ENCODE measurements around the gene OR8D2.

The OR8D2 gene, protein sequence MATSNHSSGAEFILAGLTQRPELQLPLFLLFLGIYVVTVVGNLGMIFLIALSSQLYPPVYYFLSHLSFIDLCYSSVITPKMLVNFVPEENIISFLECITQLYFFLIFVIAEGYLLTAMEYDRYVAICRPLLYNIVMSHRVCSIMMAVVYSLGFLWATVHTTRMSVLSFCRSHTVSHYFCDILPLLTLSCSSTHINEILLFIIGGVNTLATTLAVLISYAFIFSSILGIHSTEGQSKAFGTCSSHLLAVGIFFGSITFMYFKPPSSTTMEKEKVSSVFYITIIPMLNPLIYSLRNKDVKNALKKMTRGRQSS

DNA sequence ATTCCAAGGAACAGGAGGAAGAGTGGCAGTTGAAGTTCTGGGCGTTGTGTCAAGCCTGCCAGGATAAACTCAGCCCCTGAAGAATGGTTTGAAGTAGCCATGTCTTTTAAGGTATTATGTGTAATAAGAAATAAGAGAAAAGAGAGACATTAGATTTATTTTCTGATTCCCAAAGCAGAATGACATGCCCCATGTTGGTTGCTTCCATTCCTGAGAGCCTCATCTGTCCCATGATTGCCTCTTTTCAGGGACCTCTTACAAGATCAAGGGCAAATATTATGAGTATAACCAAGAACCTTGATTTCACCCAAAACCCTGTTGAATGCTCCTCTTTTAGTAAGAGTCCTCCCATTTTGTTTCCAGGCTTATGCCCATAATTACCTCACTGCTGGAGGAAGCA, at the start of gene OR8D2:
OR8D2 (minus strand) TSS at position 101 of the 400 bp plus-strand sequence; CDS start at position 101, 0 bp downstream.
- no peak for DNase-seq (ENCODE audit: low read depth)

DNA sequence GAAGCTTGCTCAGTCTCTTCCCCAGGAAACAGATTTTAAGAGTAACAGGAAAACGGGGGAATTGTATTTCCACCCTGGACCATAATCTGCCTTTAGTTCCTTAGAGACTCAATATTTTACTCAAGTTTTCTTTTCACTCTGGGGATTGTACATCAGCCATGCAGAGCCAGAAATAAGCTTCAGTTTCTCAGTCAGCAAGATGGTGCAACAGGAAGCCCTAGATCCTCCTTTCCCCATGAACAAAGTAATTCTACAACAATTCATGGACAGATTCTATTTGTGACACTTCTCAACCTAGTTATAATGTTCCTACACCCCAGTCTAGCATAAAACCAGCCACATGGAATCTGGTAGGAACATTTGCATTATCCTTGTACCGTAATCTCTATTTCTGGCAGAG, 39.6 kb upstream of the OR8D2 start:
- DNase-seq (ENCODE audit: low read depth) = no peak

DNA sequence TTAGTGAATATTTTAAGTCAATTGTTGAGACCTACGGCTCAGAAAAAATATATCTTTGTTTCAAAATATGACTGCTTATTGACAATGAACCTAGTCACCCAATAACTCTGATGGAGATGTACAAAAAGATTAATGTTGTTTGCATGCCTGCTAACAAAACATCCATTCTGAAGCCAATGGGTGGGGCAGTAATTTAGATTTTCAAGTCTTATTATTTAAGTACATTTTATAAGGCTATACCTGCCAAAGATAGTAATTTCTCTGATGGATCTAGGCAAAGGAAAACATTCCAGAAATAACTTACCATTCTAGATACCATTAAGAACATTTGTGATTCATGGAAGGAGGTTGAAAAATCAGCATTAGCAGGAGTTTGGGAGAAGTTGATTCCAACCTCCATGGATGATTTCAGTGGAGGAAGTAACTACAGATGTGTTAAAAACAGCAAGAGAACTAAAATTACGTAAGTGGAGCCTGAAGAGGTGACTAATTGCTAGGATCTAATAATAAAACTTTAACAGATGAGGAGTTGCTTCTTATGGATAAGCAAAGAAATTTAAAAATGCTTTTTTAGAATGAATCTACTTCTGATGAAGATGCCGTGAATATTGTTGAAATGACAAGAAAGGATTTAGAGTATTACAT, 26.4 kb upstream of the OR8D2 start:
- no peak for DNase-seq (ENCODE audit: low read depth)

DNA sequence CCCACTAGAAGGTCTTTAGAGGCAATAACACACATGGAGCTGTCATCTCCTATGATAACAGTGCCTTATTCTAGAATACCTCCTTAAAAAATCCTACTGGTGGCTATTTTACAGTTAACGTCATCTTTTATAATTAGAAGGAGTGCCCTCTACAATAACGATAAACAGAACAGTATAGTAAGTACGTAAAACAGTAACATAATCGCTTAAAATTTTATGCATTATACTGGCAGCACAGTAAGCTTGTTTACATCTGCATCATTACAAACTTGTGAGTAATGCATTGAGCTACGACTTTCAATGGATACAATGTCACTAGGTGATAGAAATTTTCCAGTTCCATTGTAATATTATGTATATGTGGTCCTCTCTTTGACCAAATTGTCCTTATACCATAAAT, 24.3 kb upstream of the OR8D2 start:
- DNase-seq (ENCODE audit: low read depth) = no peak

DNA sequence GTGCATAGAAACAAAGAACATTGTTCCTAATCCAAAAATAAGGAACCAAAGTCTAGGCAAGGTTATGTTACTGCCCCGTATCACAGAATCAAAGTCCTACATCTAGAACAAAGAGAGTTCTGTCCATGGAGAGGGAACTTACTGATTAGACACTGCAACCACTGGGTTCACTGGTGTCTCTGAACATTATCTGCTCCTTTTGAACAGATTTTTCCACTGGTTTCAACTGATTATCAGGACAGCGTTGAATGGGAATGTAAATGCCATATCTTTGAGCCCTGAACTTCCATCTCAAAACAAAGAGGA, 20.1 kb upstream of the OR8D2 start:
- no peak for DNase-seq (ENCODE audit: low read depth)

DNA sequence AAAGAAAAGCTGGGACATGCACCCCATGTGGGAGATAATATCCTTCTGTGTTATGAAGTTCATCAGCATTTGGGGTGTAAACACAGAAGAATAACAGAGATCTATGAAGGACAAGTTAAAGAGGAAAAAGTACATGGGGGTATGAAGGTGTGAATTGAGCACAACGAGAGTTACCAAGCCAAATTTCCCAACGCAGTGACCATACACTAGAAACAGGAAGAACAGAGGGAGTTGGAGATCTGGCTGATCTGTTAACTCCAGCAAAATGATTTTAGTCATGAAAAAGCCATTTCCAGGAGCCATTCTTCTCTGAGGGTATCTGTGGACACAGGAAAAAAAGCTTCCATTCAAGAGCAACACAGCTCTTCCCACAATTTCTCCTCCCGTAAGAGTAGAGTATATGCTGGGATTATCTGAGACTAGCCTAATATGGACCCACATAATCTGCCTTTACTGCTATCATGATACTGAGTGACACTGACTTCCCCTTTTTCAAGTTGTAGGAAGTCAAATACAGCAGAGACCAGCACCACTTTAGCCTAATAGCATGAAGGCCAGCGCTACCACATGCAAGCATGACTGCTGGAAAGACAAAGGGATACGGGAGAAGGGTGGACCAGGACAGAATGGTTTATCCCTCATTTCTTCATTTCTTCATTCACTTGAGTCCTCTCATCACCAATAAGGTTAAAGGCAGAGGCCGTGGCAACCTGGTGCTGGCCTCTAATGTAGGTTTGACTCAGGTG, 19.6 kb upstream of the OR8D2 start:
- DNase-seq (ENCODE audit: low read depth) = no peak

DNA sequence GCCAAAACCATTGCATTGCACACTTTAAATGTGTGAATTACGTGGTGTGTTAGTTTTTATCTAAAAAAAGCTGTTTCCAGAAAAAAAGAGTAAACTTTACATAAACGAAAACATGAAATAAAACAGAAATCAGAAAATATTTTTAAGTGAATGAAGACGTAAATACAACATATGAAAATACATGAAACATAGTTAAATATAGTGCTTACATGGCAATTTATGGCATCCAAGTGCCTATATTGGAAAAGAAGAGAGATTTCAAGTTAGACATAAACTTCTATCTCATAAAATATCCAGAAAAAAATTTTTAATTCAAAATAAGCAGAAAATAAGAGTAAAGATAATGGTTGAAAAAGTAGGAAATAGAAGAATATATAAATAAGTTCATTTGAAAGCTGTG, 11.9 kb upstream of the OR8D2 start:
- no peak for DNase-seq (ENCODE audit: low read depth)

DNA sequence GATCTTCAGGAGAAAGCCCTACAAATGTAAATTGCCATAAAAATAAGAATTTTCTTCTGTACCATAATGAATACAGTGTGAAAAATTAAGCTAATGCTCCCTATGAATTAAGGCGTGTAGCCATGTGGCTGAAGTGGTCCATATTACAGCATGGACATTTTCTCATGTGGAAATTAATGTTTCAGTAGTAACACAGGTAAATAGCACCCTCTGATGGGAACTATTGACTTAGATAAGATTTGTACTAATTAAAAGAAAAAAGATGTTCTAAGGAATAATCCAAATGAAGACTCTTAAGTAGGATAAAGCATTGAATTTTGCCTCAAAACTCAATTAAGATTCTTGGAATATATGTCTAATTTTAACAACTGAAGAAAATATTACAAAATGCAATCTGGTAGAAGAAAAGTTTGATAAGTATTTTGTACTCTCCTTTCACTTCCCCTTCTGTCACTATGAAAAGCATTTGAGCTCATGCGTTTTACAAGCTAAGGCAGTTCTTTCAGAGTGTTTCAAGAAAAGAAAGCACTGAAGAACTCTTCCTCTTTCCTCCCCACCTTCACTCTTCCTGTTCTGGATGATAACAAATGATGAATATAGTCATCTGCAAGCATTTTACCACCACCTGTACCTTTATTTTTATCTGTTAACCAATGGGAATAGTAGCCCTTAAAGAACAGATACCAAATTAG, 9.9 kb upstream of the OR8D2 start:
- DNase-seq (ENCODE audit: low read depth) = no peak

DNA sequence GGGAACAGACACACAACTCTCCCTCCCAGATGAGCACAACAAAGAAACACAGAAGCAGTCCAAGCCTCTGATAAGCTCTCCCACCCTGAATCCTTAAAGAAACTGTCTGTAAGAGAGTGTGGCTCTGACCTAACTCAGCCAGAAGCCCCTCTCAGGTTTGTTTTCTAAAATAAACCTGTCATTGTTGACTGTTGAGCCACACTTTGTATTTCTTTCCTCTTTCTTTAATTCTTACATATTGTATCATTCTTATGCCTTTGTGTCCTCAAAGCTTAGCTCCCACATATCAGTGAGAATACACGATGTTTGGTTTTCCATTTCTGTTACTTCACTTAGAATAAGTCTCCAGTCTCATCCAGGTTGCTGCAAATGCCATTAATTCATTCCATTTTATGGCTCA, 7.8 kb upstream of the OR8D2 start:
- DNase-seq (ENCODE audit: low read depth) = no peak

DNA sequence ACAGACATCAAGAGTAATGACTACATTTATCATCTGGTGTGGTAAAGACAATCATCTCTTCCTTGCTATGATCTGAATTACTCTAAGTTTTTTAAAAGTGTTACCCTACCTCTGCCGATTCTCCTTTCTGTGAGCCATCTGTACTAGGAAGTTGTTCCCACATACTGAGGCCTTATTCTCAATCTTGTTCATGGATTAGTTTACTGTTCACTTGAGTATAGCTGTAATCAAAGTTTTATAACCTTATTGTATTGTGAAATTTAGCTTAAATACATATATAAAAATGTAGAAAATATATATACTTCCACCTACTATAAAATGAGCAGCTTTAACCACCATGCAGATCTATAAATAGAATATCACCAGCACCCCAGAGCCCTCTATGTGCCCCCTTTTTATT, 2.4 kb upstream of the OR8D2 start:
- DNase-seq (ENCODE audit: low read depth) = no peak

DNA sequence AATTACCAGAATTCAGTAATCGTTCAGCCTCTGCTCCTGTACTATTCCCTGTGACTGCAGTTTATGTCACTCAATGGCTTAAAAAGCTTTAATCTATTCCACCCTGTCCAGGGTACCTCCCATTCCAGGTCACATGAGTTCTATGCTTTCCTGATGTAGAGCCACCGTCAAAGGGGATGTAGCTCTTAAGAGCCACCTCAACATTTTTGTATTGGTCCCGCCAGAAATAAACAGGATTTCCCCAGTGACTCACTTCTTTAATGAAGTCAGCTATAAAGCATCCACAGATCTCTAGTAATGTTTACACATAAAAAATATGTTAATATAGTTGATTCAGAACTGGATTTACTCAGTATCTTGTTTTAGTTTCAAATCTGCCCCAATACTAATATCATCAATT, 4.9 kb downstream of the OR8D2 start:
- no peak for DNase-seq (ENCODE audit: low read depth)

DNA sequence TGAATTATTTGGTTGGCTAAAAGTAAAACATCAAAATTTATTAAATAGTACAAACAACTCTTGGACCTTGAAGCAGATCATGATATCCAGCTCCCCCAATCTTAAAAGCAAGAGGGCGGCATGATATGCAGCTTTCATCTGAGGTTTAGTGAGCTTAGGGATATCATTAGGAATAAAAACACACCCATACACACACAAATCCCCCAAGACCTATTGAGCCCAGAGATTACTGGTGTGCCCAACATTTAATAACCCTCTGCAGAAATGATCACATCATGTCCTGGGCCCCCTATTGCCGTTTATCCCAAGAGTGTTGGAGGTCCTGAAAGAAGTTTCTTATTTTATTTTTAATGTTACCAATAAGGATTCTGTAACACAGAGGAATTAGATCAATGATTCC, 6.1 kb downstream of the OR8D2 start, which contains the start of gene OR8D1:
OR8D1 (minus strand) TSS at position 101 of the 400 bp plus-strand sequence. CDS start 3,183 bp downstream, outside the sequence.
- no peak for DNase-seq (ENCODE audit: low read depth)

DNA sequence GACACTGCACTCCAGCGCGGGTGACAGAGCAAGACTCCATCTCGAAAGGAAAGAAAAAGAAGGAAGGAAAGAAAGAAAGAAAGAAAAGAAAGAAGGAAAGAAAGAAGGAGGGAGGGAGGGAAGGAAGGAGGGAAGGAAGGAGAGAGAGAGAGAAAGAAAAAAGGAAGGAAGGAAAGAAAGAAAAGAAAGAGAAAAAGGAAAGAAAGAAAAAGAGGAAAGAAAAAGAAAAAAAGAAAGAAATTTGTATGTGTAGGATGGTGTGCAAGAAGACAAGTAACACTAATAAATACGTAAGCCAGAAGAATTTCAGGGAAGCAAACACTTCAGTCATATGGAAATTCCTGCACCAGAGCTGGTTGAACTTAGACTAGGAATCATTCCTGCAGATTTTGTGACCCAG, 6.9 kb downstream of the OR8D2 start:
- no peak for DNase-seq (ENCODE audit: low read depth)

DNA sequence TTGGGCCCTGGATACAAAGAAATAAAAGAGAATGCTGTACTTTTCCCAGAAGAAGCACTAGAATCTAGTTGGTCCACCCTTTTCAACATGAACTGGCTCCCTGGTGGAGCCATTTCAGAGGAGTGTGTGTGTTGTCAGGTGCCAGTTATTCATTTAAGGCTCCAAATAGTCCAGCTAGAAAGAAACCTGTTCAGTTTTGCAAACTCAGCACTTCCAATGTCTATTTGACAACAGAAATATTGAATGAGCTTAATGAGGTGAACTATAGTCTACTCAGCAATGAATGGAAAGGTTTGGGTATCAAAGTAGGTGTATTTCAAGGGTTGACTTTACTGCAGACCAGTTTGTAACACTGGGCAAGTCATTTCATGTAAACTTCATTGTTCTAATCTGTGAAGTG, 8.3 kb downstream of the OR8D2 start:
- no peak for DNase-seq (ENCODE audit: low read depth)

DNA sequence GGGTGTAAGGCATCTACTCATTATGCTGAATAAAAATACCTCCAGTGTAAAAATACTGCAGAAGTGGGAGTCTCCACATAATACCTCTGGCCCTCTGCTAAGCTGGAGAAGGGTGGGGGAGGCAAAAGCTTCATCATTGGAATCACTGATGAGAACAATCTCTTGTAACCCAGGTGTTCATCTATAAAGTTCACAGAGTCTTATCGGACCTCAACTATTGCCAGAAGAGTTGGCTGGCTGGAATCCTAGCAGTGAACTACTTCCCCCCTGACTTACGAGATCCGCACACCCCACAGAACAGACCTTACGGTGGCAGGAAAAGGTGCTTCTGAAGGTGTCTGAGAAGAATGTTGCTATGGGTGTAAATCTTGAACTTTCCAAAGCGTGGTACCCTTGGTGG, 8.7 kb downstream of the OR8D2 start:
- no peak for DNase-seq (ENCODE audit: low read depth)

DNA sequence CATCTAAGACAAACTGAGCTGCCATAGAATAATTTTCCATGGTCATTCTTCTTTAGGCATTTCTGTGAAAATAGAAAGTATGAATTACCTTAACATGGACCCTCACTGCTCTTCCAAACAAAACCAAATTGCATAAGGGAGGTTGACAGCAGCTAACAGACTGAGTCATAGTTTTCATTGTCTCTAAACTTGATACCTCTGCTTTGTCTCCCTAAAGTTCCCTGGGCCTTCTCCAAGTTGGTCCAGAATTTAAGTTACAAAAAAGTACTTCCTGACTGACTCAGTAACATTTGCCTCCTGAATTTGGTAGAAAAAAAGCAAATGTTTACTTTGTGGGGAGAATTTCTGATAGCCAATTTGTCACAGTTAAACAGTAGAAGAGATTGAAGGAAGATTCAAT, 9.3 kb downstream of the OR8D2 start:
- DNase-seq (ENCODE audit: low read depth) = no peak

DNA sequence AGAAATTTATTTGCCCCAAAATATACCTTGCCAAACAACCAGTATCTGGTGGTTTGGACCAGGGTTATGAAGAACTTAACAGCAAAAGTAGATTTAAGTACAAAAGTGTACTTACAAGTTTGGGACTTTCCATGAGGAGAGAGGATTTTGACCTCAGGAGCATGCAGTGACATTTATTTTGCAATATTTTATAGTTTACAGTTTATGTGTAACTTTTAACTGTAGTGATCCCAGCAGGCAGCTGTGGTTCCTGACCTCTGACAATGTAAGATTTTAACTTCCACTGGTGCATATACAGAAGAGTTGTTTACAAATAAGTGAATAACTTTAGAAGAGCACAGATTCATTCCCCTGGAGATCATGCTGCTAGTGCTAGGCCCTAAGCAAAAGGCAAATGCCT, 12.9 kb downstream of the OR8D2 start:
- no peak for DNase-seq (ENCODE audit: low read depth)

DNA sequence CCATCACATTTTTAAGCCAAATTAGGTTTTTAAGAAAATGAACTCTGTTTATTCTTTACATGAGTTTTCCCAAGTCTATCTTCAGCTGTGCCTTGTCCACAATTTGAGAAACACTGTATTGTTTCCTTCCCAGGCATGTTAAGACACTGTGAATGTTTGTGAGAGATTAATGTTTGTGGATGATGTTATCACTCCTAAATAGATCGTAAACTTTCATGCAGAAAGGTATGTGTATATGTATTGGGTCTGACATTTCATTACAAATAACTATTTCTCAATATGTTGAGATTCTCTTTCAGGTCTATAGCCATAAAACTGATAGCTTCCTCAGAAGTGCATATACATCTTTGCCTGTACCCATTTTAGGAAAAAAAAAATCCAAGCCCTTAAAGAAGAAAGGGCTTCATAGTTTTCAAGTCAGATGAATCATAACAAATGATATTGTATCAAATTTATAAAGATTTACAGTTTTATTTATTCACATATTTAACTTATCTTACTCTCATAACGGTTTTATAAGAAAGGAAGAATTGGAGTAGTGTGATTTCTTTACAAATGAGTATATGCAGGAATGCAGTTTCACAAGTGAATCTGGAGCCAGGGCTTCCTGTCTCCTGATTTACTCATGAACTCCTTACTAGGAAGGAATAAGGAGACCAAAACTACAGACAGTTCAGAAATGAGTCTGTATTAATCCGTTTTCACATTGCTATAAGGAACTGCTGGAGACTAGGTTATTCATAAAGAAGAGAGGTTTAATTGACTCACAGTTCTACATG, 17.5 kb downstream of the OR8D2 start:
- no peak for DNase-seq (ENCODE audit: low read depth)

DNA sequence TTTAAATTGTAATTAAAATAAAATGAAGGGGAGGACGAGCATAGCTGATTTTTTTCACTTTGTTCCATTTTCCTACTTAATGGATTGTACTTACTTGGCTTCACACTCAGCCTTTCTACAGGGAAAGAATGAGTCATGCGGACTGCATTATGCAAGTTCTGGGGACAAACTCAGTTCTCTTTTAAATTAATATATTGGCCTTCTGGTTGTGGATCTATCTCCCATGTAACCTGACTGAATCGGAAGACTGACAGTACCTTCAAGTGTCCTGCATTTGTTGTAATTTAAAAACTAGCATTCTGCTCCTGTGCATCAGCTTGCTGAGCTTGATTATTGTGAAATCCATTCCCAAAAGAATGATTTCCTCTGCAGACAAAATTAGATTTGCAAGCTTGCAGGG, 18.4 kb downstream of the OR8D2 start:
- DNase-seq (ENCODE audit: low read depth) = no peak

DNA sequence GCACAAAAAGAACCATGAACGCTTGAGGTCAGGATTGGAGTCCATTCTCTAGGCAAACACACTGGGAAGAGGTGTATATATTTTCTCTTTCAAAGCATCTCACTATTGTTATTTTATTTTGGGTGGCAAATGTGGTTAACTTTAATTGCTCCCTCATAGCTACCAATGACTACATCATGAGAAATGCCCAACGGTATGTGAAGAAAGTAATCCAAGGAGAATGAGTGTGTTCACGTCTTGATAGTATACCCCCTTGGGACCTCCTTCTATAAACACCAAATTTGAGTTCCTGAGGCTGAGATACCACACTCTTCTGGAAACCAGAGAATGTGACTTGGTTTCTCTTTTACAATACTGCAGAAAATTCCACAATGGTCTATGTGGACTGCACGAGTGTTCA, 22.1 kb downstream of the OR8D2 start:
- DNase-seq (ENCODE audit: low read depth) = no peak

DNA sequence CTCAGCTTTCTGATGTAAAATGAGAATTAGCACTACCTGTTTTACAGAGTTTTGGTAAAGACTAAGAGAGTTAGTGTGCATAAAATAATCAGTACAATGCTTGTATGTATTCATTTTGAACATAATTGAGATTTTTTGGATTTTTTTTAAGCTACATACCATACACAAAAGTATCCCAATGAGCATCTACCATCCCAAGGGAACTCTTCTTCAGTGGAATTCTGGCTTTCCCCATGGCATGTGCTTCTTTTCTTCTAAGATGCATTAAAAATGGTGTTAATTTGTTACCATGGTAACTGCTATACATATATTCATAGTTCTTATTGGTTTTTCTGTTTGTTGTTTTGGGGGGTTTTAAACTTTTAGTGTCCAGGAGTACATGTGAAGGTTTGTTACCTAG, 24.0 kb downstream of the OR8D2 start:
- no peak for DNase-seq (ENCODE audit: low read depth)

DNA sequence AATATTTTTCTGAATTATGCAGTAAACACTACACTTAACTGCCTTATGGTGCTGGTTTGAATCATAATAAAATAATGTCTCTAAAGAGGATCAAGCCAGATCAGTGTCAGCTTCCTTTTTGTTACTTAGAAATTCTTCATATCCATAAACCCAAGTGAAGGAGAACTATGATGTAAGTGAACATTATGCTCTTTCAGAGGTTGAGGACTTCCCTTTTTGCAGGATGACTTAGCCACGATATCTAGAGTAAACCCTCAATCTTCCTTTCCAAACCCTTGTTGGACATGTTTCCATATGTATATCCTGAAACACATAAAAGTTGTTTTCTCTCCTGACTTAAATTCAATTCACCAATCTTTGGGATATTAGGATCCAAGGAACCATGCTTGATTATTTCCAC, 25.3 kb downstream of the OR8D2 start:
- DNase-seq (ENCODE audit: low read depth) = no peak

Measured in activated T-cell treated with anti-CD3 and anti-CD28 coated beads for 1 hour (primary cell).